Muscle layer of duodenum (tissue), 2 donors: ENCODE results near the gene PTPRN2.

ENCODE experiments used
- H3K27ac ChIP-seq: one replicate; pipeline ENCODE4 v1.7.0; 2013; ENCODE audit warnings: mild to moderate bottlenecking, low read length
- H3K27me3 ChIP-seq: one replicate; pipeline ENCODE4 v1.7.0; 2013; ENCODE audit warnings: low read depth, mild to moderate bottlenecking, control low read depth, low read length
- H3K36me3 ChIP-seq, 2 donors: one replicate each; pipeline ENCODE4 v1.7.0; 2013; ENCODE audit warnings: low read length in 2 of 2, control low read depth in 1 of 2, mild to moderate bottlenecking in 1 of 2; ENCODE audit not compliant: insufficient read depth in 2 of 2, control insufficient read depth in 1 of 2
- H3K4me1 ChIP-seq, 2 donors: one replicate each; pipeline ENCODE4 v1.7.0; 2013; ENCODE audit warnings: low read length in 2 of 2, mild to moderate bottlenecking in 2 of 2, control low read depth in 1 of 2, moderate library complexity in 1 of 2; ENCODE audit not compliant: insufficient read depth in 2 of 2, control insufficient read depth in 1 of 2
- H3K4me3 ChIP-seq, 2 donors: one replicate each; pipeline ENCODE4 v1.7.0; 2013; ENCODE audit warnings: low read length in 2 of 2, low read depth in 1 of 2, mild to moderate bottlenecking in 1 of 2
- H3K9me3 ChIP-seq, 2 donors: one replicate each; pipeline ENCODE4 v1.7.0; 2013; ENCODE audit warnings: low read length in 2 of 2, control low read depth in 1 of 2, mild to moderate bottlenecking in 1 of 2; ENCODE audit not compliant: control insufficient read depth in 1 of 2
- donor health status: healthy.

The PTPRN2 gene

GRCh38 chr7:157861031-157861491 is 726.6 kb downstream of the PTPRN2 start:
- H3K4me1 ChIP-seq = no peaks in the 10 kb centered on the region
- H3K36me3 ChIP-seq = no peaks in the 10 kb centered on the region
- H3K4me3 ChIP-seq = no peak overlapping the region
- no peak overlapping the region for H3K27ac ChIP-seq
- no peaks in the 10 kb centered on the region for H3K9me3 ChIP-seq
- no peaks in the 10 kb centered on the region for H3K27me3 ChIP-seq

GRCh38 chr7:157860406-157860805 is 727.2 kb downstream of the PTPRN2 start:
- no peak overlapping the region for H3K4me3 ChIP-seq
- no peaks in the 10 kb centered on the region for H3K27me3 ChIP-seq
- H3K9me3 ChIP-seq = no peaks in the 10 kb centered on the region
- H3K36me3 ChIP-seq = no peaks in the 10 kb centered on the region
- H3K27ac ChIP-seq = no peak overlapping the region
- no peaks in the 10 kb centered on the region for H3K4me1 ChIP-seq

- Histone ChIP-seq H3K4me3 (no peak overlapping the region), H3K9me3 (no peaks in the 10 kb centered on the region), H3K27ac (no peak overlapping the region), H3K4me1 (no peaks in the 10 kb centered on the region), H3K36me3 (no peaks in the 10 kb centered on the region), H3K27me3 (no peaks in the 10 kb centered on the region)
These were observed 727.7 kb downstream of the PTPRN2 start for GRCh38 chr7:157859915-157860314.

GRCh38 chr7:157857578-157858075 is 730.0 kb downstream of the PTPRN2 start:
- Histone ChIP-seq H3K27me3 (no peaks in the 10 kb centered on the region), H3K9me3 (no peaks in the 10 kb centered on the region), H3K27ac (no peak overlapping the region), H3K4me3 (no peak overlapping the region), H3K36me3 (no peaks in the 10 kb centered on the region), H3K4me1 (no peaks in the 10 kb centered on the region)

GRCh38 chr7:157856873-157857577 is 730.6 kb downstream of the PTPRN2 start:
- H3K36me3 ChIP-seq = no peaks in the 10 kb centered on the region
- H3K9me3 ChIP-seq = no peaks in the 10 kb centered on the region
- H3K4me1 ChIP-seq = no peaks in the 10 kb centered on the region
- H3K4me3 ChIP-seq = no peak overlapping the region
- H3K27ac ChIP-seq = no peak overlapping the region
- H3K27me3 ChIP-seq = no peaks in the 10 kb centered on the region

GRCh38 chr7:157855452-157856213 is 732.0 kb downstream of the PTPRN2 start:
- H3K4me1 ChIP-seq = peaks cover 0 to 7% of the 10 kb centered on the region in 2 donors
- H3K27ac ChIP-seq = no peak overlapping the region
- H3K9me3 ChIP-seq = no peaks in the 10 kb centered on the region
- no peaks in the 10 kb centered on the region for H3K27me3 ChIP-seq
- H3K4me3 ChIP-seq = no peak overlapping the region
- H3K36me3 ChIP-seq = no peaks in the 10 kb centered on the region

- H3K4me3 ChIP-seq = peak overlapping the region in 1 of 2 donors; percentile 27
- H3K9me3 ChIP-seq = no peaks in the 10 kb centered on the region
- no peak overlapping the region for H3K27ac ChIP-seq
- H3K4me1 ChIP-seq = peaks cover 0 to 7% of the 10 kb centered on the region in 2 donors
- H3K36me3 ChIP-seq = no peaks in the 10 kb centered on the region
- no peaks in the 10 kb centered on the region for H3K27me3 ChIP-seq
These were observed 732.6 kb downstream of the PTPRN2 start for GRCh38 chr7:157855016-157855415.

- H3K27me3 ChIP-seq = no peaks in the 10 kb centered on the region
- H3K9me3 ChIP-seq = no peaks in the 10 kb centered on the region
- H3K36me3 ChIP-seq = no peaks in the 10 kb centered on the region
- peaks cover 0 to 7% of the 10 kb centered on the region in 2 donors for H3K4me1 ChIP-seq
- H3K27ac ChIP-seq = no peak overlapping the region
- H3K4me3 ChIP-seq = peak overlapping the region in 1 of 2 donors; percentile 27
These were observed 733.3 kb downstream of the PTPRN2 start for GRCh38 chr7:157854066-157854891.

GRCh38 chr7:157853789-157854065 is 733.9 kb downstream of the PTPRN2 start:
- H3K4me1 ChIP-seq = peaks cover 0 to 7% of the 10 kb centered on the region in 2 donors
- no peaks in the 10 kb centered on the region for H3K9me3 ChIP-seq
- H3K27ac ChIP-seq = no peak overlapping the region
- no peaks in the 10 kb centered on the region for H3K36me3 ChIP-seq
- H3K4me3 ChIP-seq = no peak overlapping the region
- H3K27me3 ChIP-seq = no peaks in the 10 kb centered on the region

GRCh38 chr7:157853076-157853788 is 734.4 kb downstream of the PTPRN2 start:
- no peak overlapping the region for H3K27ac ChIP-seq
- H3K27me3 ChIP-seq = no peaks in the 10 kb centered on the region
- H3K4me1 ChIP-seq = peaks cover 0 to 7% of the 10 kb centered on the region in 2 donors
- no peak overlapping the region for H3K4me3 ChIP-seq
- no peaks in the 10 kb centered on the region for H3K9me3 ChIP-seq
- no peaks in the 10 kb centered on the region for H3K36me3 ChIP-seq
